ENCODE results near the gene KCNG1.
"Not testable (repeated sequence)": the region's sequence is repeated elsewhere in the genome, so short reads cannot be mapped to it uniquely, and the experiment has no call there.

KCNG1 gene, protein sequence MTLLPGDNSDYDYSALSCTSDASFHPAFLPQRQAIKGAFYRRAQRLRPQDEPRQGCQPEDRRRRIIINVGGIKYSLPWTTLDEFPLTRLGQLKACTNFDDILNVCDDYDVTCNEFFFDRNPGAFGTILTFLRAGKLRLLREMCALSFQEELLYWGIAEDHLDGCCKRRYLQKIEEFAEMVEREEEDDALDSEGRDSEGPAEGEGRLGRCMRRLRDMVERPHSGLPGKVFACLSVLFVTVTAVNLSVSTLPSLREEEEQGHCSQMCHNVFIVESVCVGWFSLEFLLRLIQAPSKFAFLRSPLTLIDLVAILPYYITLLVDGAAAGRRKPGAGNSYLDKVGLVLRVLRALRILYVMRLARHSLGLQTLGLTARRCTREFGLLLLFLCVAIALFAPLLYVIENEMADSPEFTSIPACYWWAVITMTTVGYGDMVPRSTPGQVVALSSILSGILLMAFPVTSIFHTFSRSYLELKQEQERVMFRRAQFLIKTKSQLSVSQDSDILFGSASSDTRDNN

DNA sequence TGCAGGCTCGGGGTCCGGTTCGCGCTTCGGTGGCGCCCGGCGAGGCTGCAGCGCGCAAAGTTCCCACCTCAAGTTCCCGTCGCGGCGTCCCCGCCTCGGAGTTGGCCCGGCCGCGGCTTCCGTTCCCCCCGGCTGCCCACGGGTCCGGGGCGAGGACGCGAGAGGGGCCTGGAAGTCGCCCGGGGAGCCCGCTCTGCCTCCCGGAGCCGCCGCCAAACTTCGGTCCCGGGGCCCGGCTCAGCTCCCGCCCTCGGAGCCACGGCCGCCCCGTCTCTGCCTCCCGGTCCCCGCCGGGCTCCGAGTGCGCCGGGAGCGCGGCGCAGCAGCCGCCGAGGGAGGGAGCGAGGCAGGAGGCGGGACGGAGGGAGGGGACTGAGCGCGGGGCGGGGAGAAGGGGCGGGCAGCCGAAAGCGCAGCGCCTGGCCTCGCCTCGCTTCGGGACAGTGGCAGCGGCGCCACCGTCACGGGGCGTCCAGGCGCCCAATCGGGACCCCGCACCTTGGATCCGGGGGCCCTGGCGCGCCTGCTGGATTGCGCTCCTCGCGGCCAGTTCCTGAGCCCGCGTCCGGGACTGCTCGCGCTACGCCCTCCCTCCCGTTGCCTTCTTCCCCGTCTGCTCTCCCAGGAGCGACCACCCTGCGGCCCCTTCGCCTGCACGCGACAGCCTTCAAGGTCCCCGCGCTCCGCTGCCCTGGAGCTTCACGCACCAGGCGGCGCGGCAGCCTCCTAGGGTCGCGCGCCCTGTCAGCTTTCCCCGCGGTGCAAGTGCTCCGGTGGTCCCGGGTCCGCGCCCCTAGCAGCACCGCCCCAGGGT, at the start of gene KCNG1:
Gene KCNG1 (minus strand): TSS at position 305 of the 814 bp plus-strand sequence. CDS start 12,769 bp downstream, outside the sequence.
- peak; percentile 80 for DNase-seq

DNA sequence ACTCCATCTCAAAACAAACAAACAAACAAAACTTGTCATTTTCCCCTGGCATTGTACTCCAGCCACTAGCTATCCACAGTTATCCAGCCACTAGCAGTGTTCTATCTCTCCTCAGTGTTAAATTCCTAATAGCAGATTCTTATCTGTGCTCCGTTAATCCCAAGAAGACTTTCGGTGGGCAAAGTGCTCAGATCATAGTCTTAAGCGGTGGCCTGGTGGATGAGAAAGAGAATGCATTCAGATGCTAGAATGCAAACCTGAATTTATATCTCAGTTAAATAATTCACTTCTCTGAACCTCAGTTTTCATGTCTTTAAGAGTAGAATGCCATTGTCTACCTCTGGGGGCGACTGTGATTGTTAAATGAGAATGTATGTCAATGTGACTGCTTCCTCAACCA, 47.7 kb upstream of the KCNG1 start:
- no peak for DNase-seq

DNA sequence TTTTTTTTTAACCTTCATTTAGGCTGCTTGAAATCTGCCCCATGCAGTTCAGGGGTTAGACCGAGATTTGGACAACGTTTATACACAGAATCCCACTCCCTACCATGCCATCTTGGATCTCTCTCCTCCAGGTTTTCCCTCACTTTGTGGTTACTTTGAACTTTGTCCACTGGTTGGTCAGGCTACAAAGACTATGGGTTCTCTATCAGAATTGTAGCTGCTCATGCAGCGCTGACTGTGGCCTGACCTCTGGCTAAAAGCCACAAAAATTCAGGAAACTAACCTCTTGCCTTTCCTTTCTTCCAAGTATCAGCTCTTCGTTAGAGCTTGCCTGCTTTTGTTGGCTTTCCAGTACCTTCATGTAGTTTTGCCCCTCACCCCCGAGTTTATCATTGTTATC, 44.9 kb upstream of the KCNG1 start:
- DNase-seq, result no peak

DNA sequence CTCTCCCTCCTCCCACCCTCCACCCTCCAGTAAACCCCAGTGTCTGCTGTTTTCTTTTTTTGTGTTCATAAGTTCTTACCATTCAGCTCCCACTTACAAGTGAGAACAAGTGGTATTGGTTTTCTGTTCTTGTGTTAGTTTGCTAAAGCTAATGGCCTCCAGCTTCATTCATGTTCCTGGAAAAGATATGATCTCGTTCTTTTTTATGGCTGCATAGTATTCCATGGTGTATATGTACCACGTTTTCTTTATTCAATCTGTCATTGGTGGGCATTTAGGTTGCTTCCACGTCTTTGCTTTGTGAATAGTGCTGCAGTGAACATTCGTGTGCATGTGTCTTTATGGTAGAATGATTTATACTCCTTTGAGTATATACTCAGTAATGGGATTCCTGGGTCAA, 42.7 kb upstream of the KCNG1 start:
- no peak for DNase-seq

DNA sequence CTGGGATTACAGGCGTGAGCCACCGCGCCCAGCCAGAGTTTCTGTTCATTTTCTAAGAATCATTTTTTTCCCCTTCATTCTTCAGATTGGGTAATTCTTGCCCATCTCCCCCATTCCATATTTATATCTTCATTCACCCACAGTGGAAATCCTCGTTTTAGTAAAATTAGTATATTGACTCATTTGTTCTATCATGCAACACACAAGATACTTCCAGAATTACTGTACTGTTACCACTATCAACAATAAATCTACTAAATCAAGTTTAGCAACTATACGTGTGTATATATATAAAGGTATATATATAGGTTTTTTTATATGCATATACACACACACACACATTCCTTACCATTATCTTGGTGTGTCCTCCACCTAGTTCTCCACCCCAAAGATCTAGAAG, 41.2 kb upstream of the KCNG1 start:
- DNase-seq, result no peak

DNA sequence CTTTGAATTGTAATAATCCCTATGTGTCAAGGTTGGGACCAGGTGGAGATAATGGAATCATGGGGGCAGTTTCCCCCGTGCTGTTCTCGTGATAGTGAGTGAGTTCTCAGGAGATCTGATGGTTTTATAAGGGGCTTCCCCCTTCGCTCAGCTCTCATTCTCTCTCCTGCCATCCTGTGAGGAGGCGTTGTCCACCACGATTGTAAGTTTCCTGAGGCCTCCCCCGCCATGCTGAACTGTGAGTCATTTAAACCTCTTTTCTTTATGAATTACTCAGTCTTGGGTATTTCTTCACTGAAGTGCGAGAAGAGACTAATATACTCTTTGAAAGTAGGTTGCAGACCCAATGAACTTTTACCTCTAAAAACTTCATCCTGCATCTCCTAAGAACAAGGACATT, 39.2 kb upstream of the KCNG1 start:
- DNase-seq, result no peak

DNA sequence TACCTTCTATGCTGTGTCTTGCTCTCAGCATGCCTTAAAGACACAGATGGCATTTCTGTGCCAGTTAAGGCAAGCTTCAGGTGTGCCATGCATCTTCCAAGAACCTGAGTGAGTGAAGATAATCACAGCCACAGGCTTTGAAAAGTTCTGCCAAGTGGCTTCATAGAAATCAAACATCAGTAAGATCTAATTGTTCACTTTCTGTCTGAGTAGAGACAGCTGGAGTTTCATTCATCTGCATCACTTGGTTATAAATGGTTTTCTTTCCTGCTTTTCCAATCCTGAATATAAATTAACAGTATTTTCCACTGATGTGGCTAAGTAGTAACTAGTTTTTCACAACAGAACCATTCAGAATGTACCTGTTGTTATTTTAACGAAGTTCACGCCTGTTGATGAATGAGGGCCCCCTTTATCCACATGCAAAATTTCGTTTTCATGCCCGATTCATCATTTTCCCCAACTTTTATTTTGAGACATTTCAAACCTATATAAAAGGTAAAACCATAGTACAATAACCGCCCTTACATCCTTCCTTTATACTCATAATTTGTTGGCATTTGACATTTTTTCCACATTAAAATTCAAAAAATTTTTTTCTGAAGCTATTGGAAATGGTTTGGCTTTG, 38.6 kb upstream of the KCNG1 start:
- no peak for DNase-seq

DNA sequence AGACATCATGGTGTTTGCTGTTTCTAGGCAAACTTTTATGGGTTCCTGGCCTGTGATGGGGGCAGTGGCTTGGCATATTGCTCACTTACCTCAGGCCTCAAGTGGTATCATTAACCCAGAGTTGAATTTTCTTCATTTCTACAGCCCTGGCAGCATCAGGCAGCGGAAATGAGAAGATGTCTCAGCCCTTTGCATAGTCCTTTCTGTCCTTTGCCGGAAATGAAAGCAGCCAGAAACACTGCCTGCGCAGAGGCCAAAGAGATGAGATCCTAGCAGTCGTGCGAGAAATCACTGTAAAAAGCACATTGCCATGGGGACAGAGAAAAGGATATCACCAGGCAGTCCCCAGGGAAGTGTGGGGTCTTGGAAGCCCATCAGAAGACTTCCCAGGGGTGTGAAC, 37.4 kb upstream of the KCNG1 start:
- DNase-seq, result no peak

DNA sequence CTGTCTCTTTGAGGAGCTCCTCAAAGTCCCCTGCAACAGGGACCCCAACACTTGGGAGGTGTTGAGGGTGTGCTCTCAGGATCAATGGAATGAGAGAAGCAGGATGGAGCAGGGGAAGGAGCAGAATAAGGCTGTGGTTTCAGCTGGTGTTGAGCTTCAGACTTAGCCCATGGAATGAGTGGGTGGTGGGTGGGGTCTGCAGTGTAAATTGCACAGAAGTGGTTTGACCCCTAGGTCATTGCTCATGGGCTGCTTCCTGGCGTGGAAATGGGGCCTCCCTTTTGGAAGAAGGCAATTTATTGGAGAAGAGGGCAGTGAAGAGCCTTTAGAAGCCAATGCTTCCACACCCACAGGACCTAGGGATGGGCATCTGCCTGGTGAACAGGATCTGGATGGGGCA, 37.0 kb upstream of the KCNG1 start:
- no peak for DNase-seq

DNA sequence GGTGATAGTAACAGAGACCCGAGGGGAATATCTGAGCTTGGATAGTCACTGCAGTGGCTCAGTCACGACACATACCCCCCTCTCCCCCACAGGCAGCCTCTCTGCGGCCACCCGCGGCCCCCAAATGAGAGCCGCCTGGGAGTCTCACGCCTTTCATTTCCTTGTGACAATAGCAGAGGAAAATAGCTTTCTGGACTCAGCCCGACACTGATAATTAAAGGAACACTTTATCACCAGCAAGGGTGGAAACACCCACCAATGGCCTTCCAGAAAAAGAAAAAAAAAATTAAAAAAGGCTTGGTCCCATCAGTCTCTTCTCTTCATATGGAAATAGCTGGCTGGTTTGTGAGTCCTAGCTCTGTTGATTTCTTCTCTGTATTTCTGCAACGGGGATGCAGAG, 35.1 kb upstream of the KCNG1 start:
- DNase-seq, result no peak

DNA sequence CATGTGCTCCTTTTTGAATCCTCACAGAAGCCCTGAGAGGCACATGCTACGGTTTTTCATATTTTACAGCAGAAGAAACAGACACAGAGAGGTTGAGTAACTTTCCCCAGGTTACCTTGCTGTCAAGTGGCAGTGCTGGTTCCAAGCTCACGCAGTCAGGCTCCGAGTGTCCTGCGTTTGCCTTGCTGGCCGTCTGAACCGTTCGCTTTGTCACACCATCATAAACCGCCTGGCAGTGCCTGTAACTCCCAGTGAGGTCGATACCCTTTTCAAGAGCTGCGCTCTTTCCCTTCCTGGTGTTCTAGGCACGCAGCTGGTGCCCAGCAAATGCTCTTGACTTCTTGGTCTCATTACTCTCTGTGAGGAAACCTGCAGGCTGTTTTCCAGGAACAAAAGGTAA, 31.3 kb upstream of the KCNG1 start:
- no peak for DNase-seq

DNA sequence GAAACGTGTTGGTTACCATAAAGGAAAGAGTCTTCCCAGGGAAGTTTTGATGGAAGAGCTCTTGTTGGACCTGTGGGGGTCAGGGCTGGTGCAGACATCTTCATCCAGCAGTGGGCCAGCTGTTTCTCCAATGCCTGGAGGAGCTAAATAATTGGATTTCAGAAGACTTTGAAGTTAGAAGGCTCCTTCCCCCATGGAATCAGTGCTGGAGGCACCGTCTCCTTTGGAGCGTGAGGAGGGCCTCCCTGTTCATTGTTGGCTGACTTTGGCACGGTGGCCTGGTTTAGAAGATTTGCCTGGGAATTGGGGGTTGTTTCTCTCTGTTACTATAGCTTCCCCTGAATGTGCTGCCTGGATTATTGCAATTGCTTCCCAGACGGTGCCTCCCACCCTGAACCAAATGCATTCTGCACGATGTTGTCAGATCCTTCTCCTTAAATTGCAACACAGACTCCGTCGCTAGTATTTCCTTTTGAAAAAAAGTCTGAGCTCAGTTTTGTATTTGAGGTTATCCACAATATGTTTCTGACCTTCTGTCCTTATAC, 27.7 kb upstream of the KCNG1 start:
- DNase-seq, result no peak

DNA sequence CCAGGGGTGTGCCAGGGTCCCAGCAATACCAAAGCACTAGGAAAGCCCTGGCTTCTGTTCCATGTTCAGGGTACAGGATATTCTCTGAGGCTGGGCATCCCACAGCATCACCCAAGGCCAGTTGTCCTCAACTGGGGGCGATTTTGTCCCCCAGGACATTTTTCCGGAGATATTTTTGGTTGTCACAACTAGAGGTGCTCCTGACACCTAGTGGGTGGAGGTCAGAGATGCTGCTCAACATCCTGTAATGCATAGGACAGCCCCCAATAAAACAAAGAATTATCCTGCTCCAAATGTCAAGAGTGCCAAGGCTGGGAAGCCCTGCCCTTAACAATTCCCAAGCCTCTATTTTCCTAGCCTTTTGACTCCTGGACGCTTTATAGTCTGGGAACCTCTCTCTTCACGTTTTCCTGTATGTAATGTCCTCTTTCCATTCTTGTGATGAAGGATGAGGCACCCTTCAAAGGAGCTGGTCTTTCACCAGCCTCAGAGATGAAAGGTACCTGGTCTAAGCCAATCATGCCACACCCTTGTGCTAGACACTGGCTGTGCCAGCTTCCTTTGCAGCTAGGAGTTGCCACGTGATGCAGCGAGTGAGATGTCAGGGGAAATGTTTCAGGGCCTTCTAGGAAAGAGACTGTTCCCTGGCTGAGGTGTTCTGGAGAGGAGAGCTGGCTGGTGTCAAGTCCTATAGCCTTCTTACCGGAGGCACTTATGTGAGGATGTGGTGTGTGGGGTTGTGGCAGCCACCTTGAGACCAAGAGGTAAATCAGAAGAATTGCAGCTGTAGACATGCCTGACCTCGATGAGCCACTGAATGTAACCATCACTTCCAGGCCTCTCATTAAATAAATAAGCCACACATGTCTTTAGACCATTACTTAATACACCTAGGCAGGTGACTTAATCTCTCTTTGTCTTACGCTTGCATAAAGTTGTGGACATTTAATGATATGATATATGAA, 23.4 kb upstream of the KCNG1 start:
- DNase-seq, result no peak

DNA sequence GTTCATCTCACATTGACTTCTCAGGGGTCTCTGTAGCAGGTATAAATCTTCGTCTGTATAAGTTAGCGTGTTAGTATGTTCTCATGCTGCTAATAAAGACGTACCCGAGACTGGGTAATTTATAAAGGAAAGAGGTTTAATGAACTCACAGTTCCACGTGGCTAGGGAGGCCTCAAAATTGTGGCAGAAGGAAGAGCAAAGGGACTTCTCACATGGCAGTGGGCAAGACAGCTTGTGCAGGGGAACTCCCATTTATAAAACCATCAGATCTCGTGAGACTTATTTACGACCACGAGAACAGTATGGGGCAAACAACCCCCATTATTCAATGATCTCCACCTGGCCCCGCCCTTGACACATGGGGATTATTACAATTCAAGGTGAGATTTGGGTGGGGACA, 22.6 kb upstream of the KCNG1 start:
- DNase-seq, result not testable (repeated sequence)

DNA sequence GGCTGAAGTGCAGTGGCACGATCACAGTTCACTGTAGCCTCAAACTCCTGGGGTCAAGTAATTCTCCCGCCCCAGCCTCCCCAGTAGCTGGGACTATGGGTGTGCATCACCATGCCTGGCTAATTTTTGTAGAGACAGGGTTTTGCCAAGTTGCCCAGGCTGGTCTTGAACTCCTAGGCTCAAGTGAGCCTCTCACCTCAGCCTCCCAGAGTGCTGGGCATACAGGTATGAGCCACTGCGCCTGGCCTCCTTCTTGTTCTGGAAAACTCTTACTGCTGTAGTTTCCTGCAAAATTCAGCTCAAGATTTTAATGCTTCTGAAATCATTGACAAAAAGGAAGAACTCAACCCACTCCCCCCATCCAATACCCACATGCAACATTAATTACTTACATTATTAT, 21.9 kb upstream of the KCNG1 start:
- no peak for DNase-seq

DNA sequence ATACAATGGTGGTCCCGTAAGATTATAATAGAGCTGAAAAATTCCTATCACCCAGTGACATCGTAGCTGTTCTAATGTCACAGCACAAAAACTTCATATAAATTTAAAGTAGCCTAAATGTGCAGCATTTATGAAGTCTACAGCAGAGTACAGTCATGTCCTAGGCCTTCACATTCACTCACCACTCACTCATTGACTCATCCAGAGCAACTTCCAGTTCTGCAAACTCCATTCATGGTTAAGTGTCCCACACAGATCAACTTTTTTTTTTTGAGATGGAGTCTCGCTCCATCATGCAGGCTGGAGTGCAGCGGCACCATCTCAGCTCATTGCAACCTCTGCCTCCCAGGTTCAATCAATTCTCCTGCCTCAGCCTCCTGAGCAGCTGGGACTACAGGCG, 20.9 kb upstream of the KCNG1 start:
- DNase-seq, result no peak

DNA sequence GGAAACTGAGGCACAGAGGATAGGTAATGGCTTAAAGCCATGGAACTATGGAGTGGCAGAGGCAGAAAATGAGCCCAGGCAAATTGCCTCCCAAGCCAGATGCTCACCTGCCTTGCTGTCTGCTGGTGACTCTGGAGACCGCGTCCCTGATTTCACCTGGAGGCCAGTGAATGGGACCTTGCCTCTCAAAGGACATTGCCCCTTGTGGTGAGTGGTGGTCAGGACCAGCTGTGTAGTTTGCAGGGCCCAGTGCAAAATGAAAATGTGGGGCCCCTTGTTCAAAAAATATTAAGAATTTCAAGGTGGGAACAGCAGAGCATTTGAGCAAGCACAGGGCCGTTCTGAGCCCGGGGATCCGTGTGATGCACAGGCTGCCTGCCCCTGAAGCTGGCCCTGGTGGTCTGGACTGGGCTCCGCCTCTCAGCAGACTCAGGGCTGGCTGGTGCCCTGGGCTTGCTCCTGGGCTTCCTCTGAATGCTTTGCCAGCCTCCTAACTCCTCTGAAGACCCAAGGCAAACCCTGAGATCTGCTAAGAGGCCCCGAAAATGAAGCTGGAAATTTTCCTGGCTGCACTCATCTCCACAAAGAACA, 19.8 kb upstream of the KCNG1 start:
- DNase-seq, result no peak

DNA sequence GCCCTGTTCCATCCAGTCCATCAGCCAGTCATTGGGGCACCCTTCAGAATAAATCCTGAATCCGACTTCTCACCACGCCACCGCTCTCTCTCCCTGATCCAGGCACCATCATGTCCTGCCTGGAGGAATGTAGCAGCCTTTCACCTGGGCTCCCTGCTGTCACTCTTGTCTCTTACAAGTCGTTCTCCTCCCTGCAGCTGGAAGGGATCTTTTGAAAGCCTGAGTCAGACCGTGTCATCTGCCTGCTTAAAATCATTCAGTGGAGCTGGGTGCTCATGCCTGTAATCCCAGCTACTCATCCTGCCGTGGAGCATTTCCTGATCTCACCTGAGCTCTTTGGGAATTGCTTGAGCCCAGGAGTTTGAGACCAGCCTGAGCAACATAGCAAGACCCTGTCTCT, 19.2 kb upstream of the KCNG1 start:
- DNase-seq, result no peak

DNA sequence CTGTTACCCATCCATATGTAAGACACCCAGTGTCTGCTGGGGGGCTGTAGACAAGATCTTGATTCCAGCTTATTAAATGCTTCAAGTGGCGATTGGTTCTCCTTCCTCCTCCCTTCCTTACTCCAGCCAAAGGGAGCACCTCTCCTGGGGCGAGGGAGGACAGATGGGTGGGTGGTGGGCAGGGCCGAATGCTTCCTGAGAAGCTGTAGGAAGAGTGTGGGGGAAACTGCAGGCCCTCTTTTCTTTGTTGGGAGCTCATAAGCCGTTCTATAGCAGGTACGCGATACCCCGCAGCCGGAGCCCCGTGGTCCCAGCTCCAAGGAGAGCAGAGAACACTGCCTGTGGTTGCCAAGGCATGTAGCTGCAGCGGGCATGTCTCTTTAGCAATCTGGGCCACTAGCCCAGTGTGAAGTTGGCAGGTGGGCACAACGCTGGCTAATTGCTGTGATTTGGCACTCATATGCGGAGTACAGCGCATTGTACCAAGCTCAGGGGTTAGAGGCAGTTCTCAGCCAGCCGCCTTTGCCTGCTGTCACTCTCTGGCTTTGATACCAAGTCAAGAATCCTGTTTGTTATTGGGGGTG, 14.7 kb upstream of the KCNG1 start:
- DNase-seq, result no peak

DNA sequence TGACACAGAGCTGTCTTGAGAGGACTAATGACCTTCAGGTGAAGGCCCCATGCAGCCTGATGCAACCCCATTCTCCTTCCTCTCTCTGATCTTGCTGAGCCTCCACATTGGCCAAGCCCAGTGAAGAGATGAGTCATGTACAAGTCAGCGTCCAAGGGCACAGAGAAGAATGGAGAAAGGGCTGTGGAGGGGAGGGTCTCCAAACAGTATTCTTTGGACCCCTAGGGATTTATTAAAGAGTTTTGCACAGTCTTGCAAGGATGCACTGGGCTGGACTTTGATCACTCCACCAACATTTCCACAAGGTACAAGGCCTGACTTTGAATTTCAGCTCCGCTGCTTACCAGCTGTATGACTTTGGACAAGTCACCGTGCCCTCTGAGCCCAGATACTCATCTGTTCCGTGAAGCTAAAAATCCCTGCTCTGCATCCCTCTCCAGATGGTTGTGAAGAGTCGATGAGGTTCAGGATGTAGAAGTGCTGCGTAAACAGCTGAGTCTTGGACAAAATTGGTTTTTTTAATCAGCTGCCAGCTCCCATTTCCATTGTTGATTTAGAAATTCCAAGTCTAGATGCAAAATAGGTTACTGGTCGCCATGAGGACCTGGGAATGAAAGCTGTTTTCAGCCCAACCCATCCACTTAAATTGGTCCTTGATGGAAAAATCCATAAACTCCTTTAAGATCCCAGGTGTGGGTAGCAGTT, 14.1 kb upstream of the KCNG1 start:
- no peak for DNase-seq

DNA sequence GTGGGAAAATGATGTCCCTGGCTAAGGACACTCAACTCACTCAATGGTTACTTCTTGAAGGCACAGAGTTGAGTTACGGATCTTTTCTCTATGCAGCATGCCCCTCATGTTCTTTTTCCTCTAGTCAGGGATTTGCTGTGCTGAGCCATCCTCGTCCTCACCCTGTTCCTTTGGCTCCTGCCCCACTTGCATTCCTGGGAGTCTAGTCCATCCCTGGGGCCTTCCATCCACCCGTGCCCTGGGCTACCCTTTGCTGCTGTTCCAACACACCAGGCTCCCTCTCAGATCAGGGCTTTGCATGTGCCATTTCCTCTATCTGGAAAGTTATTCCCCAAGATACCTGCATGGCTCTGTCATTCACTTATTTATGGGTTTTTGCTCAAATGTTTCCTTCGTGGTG, 13.3 kb upstream of the KCNG1 start:
- DNase-seq, result no peak

All from left hindlimb (tissue), 1 donor.